GM12878 (cell line): ENCODE results near the gene ZDHHC21. TPM values are rescaled to one million over a fixed set of nuclear protein-coding genes. Genes with fewer than 3 reads are reported as not detected.
"Not testable (repeated sequence)": the region's sequence is repeated elsewhere in the genome, so short reads cannot be mapped to it uniquely, and the experiment has no call there.

Experiments
- ATAC-seq: fragments of 200-7000 bp; cut with Tn5 transposase; 3 replicates; pipeline ENCODE4 v1.9.1; 2020; ENCODE audit warnings: mild to moderate bottlenecking, moderate library complexity
- BruUV-seq: library from RNA; stranded (reverse); fragments of 400-500 nt; replicated peaks from 2 replicates; lab custom pipeline; 2021; lab: Mats Ljungman, UMichigan
- CTCF ChIA-PET: fragments of 300-600 bp; sonication (Branson Sonifier 250); formaldehyde crosslinking; extraction: SDS; loops from one replicate; lab custom pipeline; 2021; ENCODE audit warnings: inconsistent platforms; lab: Yijun Ruan, JAX
- POLR2A ChIA-PET: fragments of 350-600 bp; formaldehyde crosslinking; extraction: SDS; loops from one replicate; lab custom pipeline; 2021; ENCODE audit warnings: inconsistent platforms; lab: Charles Lee
- RAD21 ChIA-PET: fragments of 300-600 bp; sonication (Branson Sonifier 250); formaldehyde crosslinking; loops from one replicate; lab custom pipeline; 2023; ENCODE audit warnings: antibody characterized with exemption; ENCODE audit not compliant: unreplicated experiment; lab: Charles Lee
- SMC1A ChIA-PET: fragments of 300-600 bp; sonication (Branson Sonifier 250); formaldehyde crosslinking; loops from one replicate; lab custom pipeline; 2023; ENCODE audit not compliant: unreplicated experiment, uncharacterized antibody; lab: Charles Lee
- DNase-seq: peaks from one replicate; pipeline ENCODE4 v3.0.0-alpha.2; 2011; ENCODE audit warnings: low read depth, low spot score
- FAIRE-seq: peaks from 3 replicates; lab custom pipeline; 2011; peaks lifted over from hg19 to GRCh38; lab: Jason Lieb, UNC
- H2AFZ ChIP-seq: 2 replicates; pipeline ENCODE4 v1.6.0; 2011; ENCODE audit warnings: low read depth, low read length, control low read depth; ENCODE audit not compliant: control insufficient read depth
- H3K27ac ChIP-seq: 2 replicates; pipeline ENCODE4 v1.5.1; 2011; ENCODE audit warnings: control low read depth; ENCODE audit not compliant: control insufficient read depth, insufficient read depth
- H3K27me3 ChIP-seq, 2 experiments: replicated peaks in 1 of 2; 2 replicates each; pipeline versions ENCODE4 v1.6.0 to v1.6.1; 2011; ENCODE audit warnings: low read length in 1 of 2; ENCODE audit not compliant: control insufficient read depth in 2 of 2, insufficient read depth in 2 of 2
- H3K36me3 ChIP-seq, 2 experiments: 2 replicates each; pipeline ENCODE4 v1.5.1; 2011; ENCODE audit warnings: low read length in 1 of 2; ENCODE audit not compliant: control insufficient read depth in 2 of 2, insufficient read depth in 2 of 2
- H3K4me1 ChIP-seq: 2 replicates; pipeline ENCODE4 v1.6.1; 2011; ENCODE audit warnings: mild to moderate bottlenecking, low read length, moderate library complexity, mixed read lengths; ENCODE audit not compliant: control insufficient read depth, insufficient read depth
- H3K4me2 ChIP-seq: 2 replicates; pipeline ENCODE4 v1.6.0; 2011; ENCODE audit warnings: control low read depth; ENCODE audit not compliant: control insufficient read depth, insufficient read depth
- H3K4me3 ChIP-seq: fragments of 200-600 bp; sonication (generic); 2 replicates; pipeline ENCODE4 v1.5.1; 2016
- H3K79me2 ChIP-seq: 2 replicates; pipeline ENCODE4 v1.6.0; 2011; ENCODE audit warnings: low read length; ENCODE audit not compliant: control insufficient read depth, insufficient read depth
- H3K9ac ChIP-seq: 2 replicates; pipeline ENCODE4 v1.8.0; 2011; ENCODE audit warnings: low read length, control low read depth, mixed read lengths; ENCODE audit not compliant: control insufficient read depth, insufficient read depth
- H3K9me3 ChIP-seq: replicated peaks from 3 replicates; pipeline ENCODE4 v1.5.1; 2011; ENCODE audit warnings: mild to moderate bottlenecking, low read length; ENCODE audit not compliant: control insufficient read depth, insufficient read depth
- H4K20me1 ChIP-seq: 2 replicates; pipeline ENCODE4 v1.6.0; 2011; ENCODE audit not compliant: control insufficient read depth, insufficient read depth
- E2F8 ChIP-seq: fragments of 450-650 bp; IDR thresholded peaks from 2 replicates; pipeline ENCODE4 v1.6.1; 2018; ENCODE audit warnings: mild to moderate bottlenecking, low read depth, moderate library complexity; ENCODE audit not compliant: partially characterized antibody
- ELK1 ChIP-seq: IDR thresholded peaks from 2 replicates; pipeline ENCODE4 v1.6.1; 2012; ENCODE audit warnings: low read depth, low read length, improper control_type of control experiment
- ETV6 ChIP-seq, 2 experiments: fragments of 450-650 bp in 1 of 2; IDR thresholded peaks in 1 of 2; conservative IDR thresholded peaks in 1 of 2; 2 replicates each; pipeline ENCODE4 v1.6.1; 2014; ENCODE audit warnings: antibody characterized with exemption in 1 of 2, borderline replicate concordance in 1 of 2, low read depth in 1 of 2, mild to moderate bottlenecking in 1 of 2, moderate library complexity in 1 of 2
- RCOR1 ChIP-seq: conservative IDR thresholded peaks from 2 replicates; pipeline ENCODE4 v1.6.1; 2012; ENCODE audit warnings: low read depth, low read length, improper control_type of control experiment
- SREBF2 ChIP-seq: IDR thresholded peaks from 2 replicates; pipeline ENCODE4 v1.6.1; 2012; ENCODE audit warnings: mild to moderate bottlenecking, low read length
- ZBTB4 ChIP-seq: fragments of 450-650 bp; formaldehyde crosslinking; IDR thresholded peaks from 2 replicates; pipeline ENCODE4 v1.4.0; 2022; ENCODE audit warnings: mild to moderate bottlenecking, moderate library complexity
- WGBS: methylation state at CpG from one replicate; pipeline ENCODE4 v1.1.6; 2016; ENCODE audit warnings: low lambda C conversion rate; ENCODE audit not compliant: insufficient replicate concordance, insufficient coverage; ENCODE audit errors: missing lambda C conversion rate; 5-methylcytosine and 5-hydroxymethylcytosine counted together
- in situ Hi-C: fragments of 300-500 bp; cut with MboI; formaldehyde crosslinking; loops from 9 replicates; pipeline ENCODE4 v1.14.3; 2018; ENCODE audit warnings: mixed read lengths
- intact Hi-C: fragments of 100-400 bp; cut with micrococcal nuclease; formaldehyde crosslinking; loops from one replicate; pipeline ENCODE4 v1.14.2; 2022; ENCODE audit not compliant: unreplicated experiment
- polyA plus RNA-seq, 11 experiments: library from polyadenylated mRNA; depleted of rRNA in 4 of 11; unstranded in 6 of 11; stranded (reverse) in 5 of 11; fragments of >200 nt; fragmentation: Nextera tagmentation in 4 of 11; fragmentation: Illumina TruSeq in 1 of 11; extraction: Ambion mirVana in 4 of 11; extraction: Trizol in 1 of 11; gene quantifications; 1 replicate in 1 of 11; 2 replicates in 10 of 11; pipeline versions ENCODE4 v1.2.1 to v1.2.3, GENCODE V29; 2011 to 2016; ENCODE audit warnings: inconsistent platforms in 2 of 11, missing spikeins in 2 of 11, low read depth in 1 of 11
- total RNA-seq, 4 experiments: library from RNA; depleted of rRNA in 3 of 4; stranded (reverse); fragments of >200 nt in 3 of 4; fragmentation: Illumina TruSeq in 1 of 4; extraction: Trizol in 1 of 4; gene quantifications; 2 replicates each; pipeline versions ENCODE4 v1.2.1 to v1.2.3, GENCODE V29; 2013 to 2021
- TF ChIP-seq, protein P1 (sequence below): fragments of 450-650 bp; IDR thresholded peaks from 2 replicates; pipeline ENCODE4 v1.6.1; 2017; ENCODE audit warnings: mild to moderate bottlenecking

ZDHHC21 gene
- total and polyA plus RNA-seq, 10 of the 15 experiments (the other 5 are each of a cell fraction or from before 2014, with no cell fraction given): 2.6 to 14.6 (median 9.1) TPM

DNA sequence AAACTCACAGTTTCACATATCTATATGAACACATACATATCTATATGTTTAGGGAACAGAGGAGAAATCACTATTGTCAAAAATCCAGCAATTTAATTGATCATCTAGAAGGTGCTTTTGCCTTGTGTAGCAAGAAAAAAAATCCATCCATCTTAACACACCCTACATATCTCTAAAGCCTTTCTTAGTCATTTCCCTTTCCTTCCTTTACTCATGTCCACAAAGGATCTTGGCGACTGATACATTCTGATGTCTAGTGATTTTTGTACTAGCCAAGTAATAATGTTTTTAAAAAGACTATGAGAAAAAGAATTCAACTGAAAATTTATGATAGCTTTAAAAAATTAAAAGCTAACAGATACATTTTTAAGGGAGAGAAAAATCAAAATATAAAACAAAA, 22.5 kb downstream of the ZDHHC21 start (continued):
- TF ChIP-seq ELK1 (no peak), ZBTB4 (CRISPR knock-in tag) (no peak), SREBF2 (no peak), ETV6 (conservative IDR thresholded peaks at IDR 0.05 in 1 of 2, IDR thresholded peaks at IDR 0.05 in 1 of 2; ENCODE audit: borderline replicate concordance in 1 of 2, low read depth in 1 of 2) (no peak), RCOR1 (no peak), E2F8 (no peak)
- TF ChIP-seq, protein P1, sequence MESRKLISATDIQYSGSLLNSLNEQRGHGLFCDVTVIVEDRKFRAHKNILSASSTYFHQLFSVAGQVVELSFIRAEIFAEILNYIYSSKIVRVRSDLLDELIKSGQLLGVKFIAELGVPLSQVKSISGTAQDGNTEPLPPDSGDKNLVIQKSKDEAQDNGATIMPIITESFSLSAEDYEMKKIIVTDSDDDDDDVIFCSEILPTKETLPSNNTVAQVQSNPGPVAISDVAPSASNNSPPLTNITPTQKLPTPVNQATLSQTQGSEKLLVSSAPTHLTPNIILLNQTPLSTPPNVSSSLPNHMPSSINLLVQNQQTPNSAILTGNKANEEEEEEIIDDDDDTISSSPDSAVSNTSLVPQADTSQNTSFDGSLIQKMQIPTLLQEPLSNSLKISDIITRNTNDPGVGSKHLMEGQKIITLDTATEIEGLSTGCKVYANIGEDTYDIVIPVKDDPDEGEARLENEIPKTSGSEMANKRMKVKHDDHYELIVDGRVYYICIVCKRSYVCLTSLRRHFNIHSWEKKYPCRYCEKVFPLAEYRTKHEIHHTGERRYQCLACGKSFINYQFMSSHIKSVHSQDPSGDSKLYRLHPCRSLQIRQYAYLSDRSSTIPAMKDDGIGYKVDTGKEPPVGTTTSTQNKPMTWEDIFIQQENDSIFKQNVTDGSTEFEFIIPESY: no peak

DNA sequence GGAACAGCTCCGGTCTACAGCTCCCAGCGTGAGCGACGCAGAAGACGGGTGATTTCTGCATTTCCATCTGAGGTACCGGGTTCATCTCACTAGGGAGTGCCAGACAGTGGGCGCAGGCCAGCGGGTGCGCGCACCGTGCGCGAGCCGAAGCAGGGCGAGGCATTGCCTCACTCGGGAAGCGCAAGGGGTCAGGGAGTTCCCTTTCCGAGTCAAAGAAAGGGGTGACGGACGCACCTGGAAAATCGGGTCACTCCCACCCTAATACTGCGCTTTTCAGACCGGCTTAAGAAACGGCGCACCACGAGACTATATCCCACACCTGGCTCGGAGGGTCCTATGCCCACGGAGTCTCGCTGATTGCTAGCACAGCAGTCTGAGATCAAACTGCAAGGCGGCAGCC, 29.2 kb downstream of the ZDHHC21 start:
- ATAC-seq, H3K27me3 ChIP-seq, H3K79me2 ChIP-seq, H3K9me3 ChIP-seq, H3K4me2 ChIP-seq, CTCF ChIA-PET, H3K27ac ChIP-seq, BruUV-seq, RAD21 ChIA-PET, H3K9ac ChIP-seq, H4K20me1 ChIP-seq, DNase-seq, H3K4me3 ChIP-seq, H3K4me1 ChIP-seq, POLR2A ChIA-PET, FAIRE-seq, H3K36me3 ChIP-seq, intact Hi-C loops, H2AFZ ChIP-seq, in situ Hi-C loops: not testable (repeated sequence)
- SMC1A ChIA-PET: interaction anchor here (0.9 kb wide), 1 partner anchor 11 kb away, joined by 3 read pairs; no protein-coding TSS in a partner anchor
- WGBS: 100% methylated on average over 8 of the region's 30 CpGs
